Heart right ventricle (tissue), 16 donors: ENCODE measurements around the gene WHRN. TPM values are rescaled to one million over a fixed set of nuclear protein-coding genes. Genes with fewer than 3 reads are reported as not detected.

Experiments
- ATAC-seq, 8 donors: fragments of 200-7000 bp; cut with Tn5 transposase; one replicate each; pipeline ENCODE4 v1.9.1; 2020; ENCODE audit warnings: mild to moderate bottlenecking in 8 of 8, moderate library complexity in 8 of 8, moderate number of reproducible peaks in 1 of 8
- DNase-seq, 2 donors: peaks; one replicate each; pipeline ENCODE4 v3.0.0-alpha.2; 2020
- H3K27ac ChIP-seq, 10 donors: fragments of 200-600 bp; sonication (generic) in 2 of 10; one replicate each; pipeline versions ENCODE4 v1.5.0 to v1.8.0; 2020 to 2022; ENCODE audit warnings: mild to moderate bottlenecking in 3 of 10
- H3K27me3 ChIP-seq, 7 donors: fragments of 200-600 bp; one replicate each; pipeline ENCODE4 v1.8.0; 2021 to 2022; ENCODE audit warnings: mild to moderate bottlenecking in 2 of 7
- H3K36me3 ChIP-seq, 9 donors: fragments of 200-600 bp; sonication (generic) in 1 of 9; one replicate each; pipeline versions ENCODE4 v1.5.0 to v1.8.0; 2020 to 2022; ENCODE audit warnings: mild to moderate bottlenecking in 2 of 9
- H3K4me1 ChIP-seq, 9 donors: fragments of 200-600 bp; sonication (generic) in 1 of 9; one replicate each; pipeline versions ENCODE4 v1.5.0 to v1.8.0; 2020 to 2022; ENCODE audit warnings: mild to moderate bottlenecking in 4 of 9
- H3K4me3 ChIP-seq, 10 donors: fragments of 200-600 bp; sonication (generic) in 2 of 10; one replicate each; pipeline versions ENCODE4 v1.5.0 to v1.8.0; 2020 to 2022; ENCODE audit warnings: mild to moderate bottlenecking in 7 of 10, moderate library complexity in 2 of 10
- H3K9me3 ChIP-seq, 11 donors: fragments of 200-600 bp in 10 of 11; sonication (generic) in 2 of 11; one replicate each; pipeline versions ENCODE4 v1.5.0 to v1.8.0; 2013 to 2022; ENCODE audit warnings: mild to moderate bottlenecking in 2 of 11, control low read depth in 1 of 11, moderate library complexity in 1 of 11
- CTCF ChIP-seq, 9 donors: fragments of 200-600 bp; sonication (generic) in 2 of 9; IDR thresholded peaks; one replicate each; pipeline versions ENCODE4 v1.5.0 to v1.8.0; 2021 to 2022; ENCODE audit warnings: antibody characterized with exemption in 9 of 9, mild to moderate bottlenecking in 5 of 9, moderate library complexity in 1 of 9
- WGBS, 2 donors: extraction: QIAGEN DNeasy Blood & Tissue Kit; methylation state at CpG; one replicate each; pipeline ENCODE4 v1.1.7; 2013; ENCODE audit warnings: inconsistent platforms in 1 of 2; 5-methylcytosine and 5-hydroxymethylcytosine counted together
- intact Hi-C, 10 donors: fragments of 100-400 bp; cut with DNase I; formaldehyde crosslinking; loops; one replicate each; pipeline versions ENCODE4 v1.11.1 to v1.14.2; 2022
- polyA plus RNA-seq, 2 donors: library from polyadenylated mRNA; stranded (reverse); fragments of 200-250 nt; gene quantifications; one replicate each; pipeline ENCODE4 v1.2.3, GENCODE V29; 2013
- total RNA-seq, 10 donors: library from RNA; stranded (reverse); fragmentation: NEBNext Ultra II Directional in 3 of 10; extraction: Animal tissue kit (Norgen Biotek cat#: 25700) in 3 of 10; gene quantifications; one replicate each; pipeline versions ENCODE4 v1.2.1 to v1.2.4, GENCODE V29; 2021 to 2023
- donor health status: Arrhythmogenic right ventricular cardiomyopathy.
- donor health status: ischemic (EF 13 %, LVEDD 7.1; RV severe dilation, severe dysfunction).
- donor health status: healthy with polysubstance abuse.
- donor health status: DM: no; HTN: yes; CAD: no.
- donor health status: DM: no; HTN: no; CAD: no.
- donor health status: ischemic (EF 25% LVEDD 6.9; RV normal size, moderate dysfunction).
- donor health status: ischemic (EF 25% LVEDD 5.7; RV mildly dilated, moderate dysfunction).
- donor health status: healthy.
- donor health status: DM: yes; HTN: yes; CAD: no.
- donor health status: Ischemic cardiomyopathy.
- donor health status: ischemic (EF 35%, LVEDD 5.7; RV mildly dilated, moderate dysfunction).
- donor health status: nonischemic (EF 11% LVEDD 7.7; RV severe dilation, severe dysfunction).
- donor health status: DM: yes; HTN: yes; CAD: no.
- donor health status: PGD.
- donor health status: ischemic (EF 29% LVEDD 5.4; RV normal size, mild dysfunction).
- donor health status: nonischemic (EF 23%, LVEDD 6.1; RV moderate dilation, normal function).

WHRN gene
- total and polyA plus RNA-seq, 12 donors = 0.13 to 1.3 (median 0.58) TPM; not detected in 1

GRCh38 chr9:114496011-114496410 lies 9.3 kb downstream of the WHRN start:
- ATAC-seq (no peak), DNase-seq (no peak)
- peaks cover 0 to 74% (median 34%) of the 10 kb centered on the region in 7 donors for H3K27me3 ChIP-seq
- H3K4me1 ChIP-seq = no peaks in the 10 kb centered on the region
- no peaks in the 10 kb centered on the region for H3K36me3 ChIP-seq
- intact Hi-C loops = no loop called here
- no peak overlapping the region for H3K27ac ChIP-seq
- no peaks in the 10 kb centered on the region for H3K9me3 ChIP-seq
- no peak for TF ChIP-seq CTCF (IDR thresholded peaks at IDR 0.05)
- WGBS, 2 donors = 74 to 84% methylated on average over 4 of the region's 4 CpGs
- H3K4me3 ChIP-seq = no peak overlapping the region

GRCh38 chr9:114494776-114495569 lies 10.3 kb downstream of the WHRN start:
- 59 to 62% methylated on average over 12 of the region's 12 CpGs for WGBS, 2 donors
- no peak for TF ChIP-seq CTCF (IDR thresholded peaks at IDR 0.05)
- intact Hi-C loops = no loop called here
- DNase-seq (no peak), ATAC-seq (no peak)
- Histone ChIP-seq H3K36me3 (no peaks in the 10 kb centered on the region), H3K4me3 (no peak overlapping the region), H3K4me1 (no peaks in the 10 kb centered on the region), H3K27me3 (peaks cover 0 to 70% (median 28%) of the 10 kb centered on the region in 7 donors), H3K27ac (no peak overlapping the region), H3K9me3 (no peaks in the 10 kb centered on the region)

GRCh38 chr9:114493521-114494184 lies 11.6 kb downstream of the WHRN start:
- no peak for DNase-seq
- peaks cover 0 to 60% (median 21%) of the 10 kb centered on the region in 7 donors for H3K27me3 ChIP-seq
- H3K27ac ChIP-seq = no peak overlapping the region
- intact Hi-C loops = no loop called here
- TF ChIP-seq CTCF (IDR thresholded peaks at IDR 0.05) = no peak
- no peak for ATAC-seq
- H3K36me3 ChIP-seq = no peaks in the 10 kb centered on the region
- 57 to 73% methylated on average over 8 of the region's 8 CpGs for WGBS, 2 donors
- H3K9me3 ChIP-seq = no peaks in the 10 kb centered on the region
- no peak overlapping the region for H3K4me3 ChIP-seq
- no peaks in the 10 kb centered on the region for H3K4me1 ChIP-seq

- DNase-seq (no peak), ATAC-seq (no peak)
- H3K4me1 ChIP-seq = no peaks in the 10 kb centered on the region
- H3K27ac ChIP-seq = no peak overlapping the region
- TF ChIP-seq CTCF (IDR thresholded peaks at IDR 0.05) = no peak
- no peak overlapping the region for H3K4me3 ChIP-seq
- peaks cover 0 to 58% (median 18%) of the 10 kb centered on the region in 7 donors for H3K27me3 ChIP-seq
- intact Hi-C loops = no loop called here
- WGBS, 2 donors = 95 to 97% methylated on average over 7 of the region's 7 CpGs
- no peaks in the 10 kb centered on the region for H3K36me3 ChIP-seq
- no peaks in the 10 kb centered on the region for H3K9me3 ChIP-seq
These were observed 12.3 kb downstream of the WHRN start for GRCh38 chr9:114492991-114493390.
